ENCODE results near the gene LRRC71. TPM values are rescaled to one million over a fixed set of nuclear protein-coding genes. Genes with fewer than 3 reads are reported as not detected.

The LRRC71 gene
- total and polyA plus RNA-seq, 10 of the 15 experiments (the other 5 are each of a cell fraction or from before 2014, with no cell fraction given), result not detected

DNA sequence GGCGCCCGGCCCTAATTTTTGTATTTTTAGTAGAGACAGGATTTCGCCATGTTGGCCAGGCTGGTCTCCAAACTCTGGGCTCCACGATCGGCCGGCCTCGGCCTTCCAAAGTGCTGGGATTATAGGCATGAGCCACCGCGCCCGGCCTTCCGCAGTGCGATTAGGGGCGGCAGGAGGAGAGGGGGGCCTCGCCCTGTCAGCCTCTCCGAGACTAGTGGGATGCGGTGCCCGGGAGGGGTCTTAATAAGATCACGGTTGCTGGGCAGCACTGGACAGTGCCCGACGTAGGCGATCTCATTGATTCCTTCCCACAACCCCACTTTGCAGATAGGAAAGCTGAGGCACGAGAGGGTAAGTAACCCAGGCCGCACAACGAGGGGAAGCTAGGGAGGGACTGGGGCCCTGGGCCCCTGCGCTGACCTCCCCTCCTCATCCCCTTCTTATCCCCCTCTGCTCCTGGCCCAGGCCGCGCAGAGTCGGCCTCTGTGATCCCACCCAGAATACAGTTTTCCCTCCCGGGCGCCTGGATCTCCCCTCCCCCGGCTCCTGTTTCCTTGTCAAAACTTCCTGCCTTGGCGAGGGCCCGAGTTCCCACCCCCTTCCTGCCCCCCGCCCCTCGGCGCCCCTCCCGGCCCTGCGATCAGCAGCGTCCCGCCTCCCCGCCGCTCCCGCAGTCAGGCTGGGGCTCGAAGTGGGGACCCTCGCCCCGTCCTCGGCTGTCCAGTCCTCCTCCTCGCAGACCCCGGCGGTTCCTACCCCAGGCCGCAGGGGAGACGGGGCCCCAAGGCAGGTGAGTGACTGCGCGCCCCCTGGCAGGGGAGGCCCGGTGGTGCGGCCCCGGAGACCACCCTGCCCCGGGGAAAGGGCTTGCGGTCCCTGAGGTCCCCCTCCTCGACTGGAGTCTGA, 27.1 kb upstream of the LRRC71 start, which contains the start of gene PEAR1:
TSS of gene PEAR1 (plus strand) at position 671 of the 906 bp plus-strand sequence. CDS start 10,209 bp downstream, outside the sequence.
- H3K4me1 ChIP-seq (ENCODE audit: control insufficient read depth, insufficient read depth, low read length), result no peaks in the 10 kb centered on the region
- H3K79me2 ChIP-seq (ENCODE audit: control insufficient read depth, insufficient read depth, low read length), result no peaks in the 10 kb centered on the region
- intact Hi-C loops (cut with micrococcal nuclease; ENCODE audit: unreplicated experiment), result no loop called here
- no peak within 1 kb of the TSS for H3K4me3 ChIP-seq
- no peak within 1 kb of the TSS for H3K27ac ChIP-seq (ENCODE audit: control insufficient read depth, insufficient read depth)
- no peak within 1 kb of the TSS for H2AFZ ChIP-seq (ENCODE audit: control insufficient read depth, low read depth, low read length)
- H3K27me3 ChIP-seq (replicated peaks in 1 of 2; ENCODE audit: control insufficient read depth in 2 of 2, insufficient read depth in 2 of 2, low read length in 1 of 2), result peaks cover 5 to 11% of the 10 kb centered on the region in 2 experiments
- ChIA-PET CTCF (interaction anchor here (0.6 to 5.7 kb wide), 10 partner anchors 10 to 181 kb away, joined by 3 to 90 read pairs (median 5); partner anchors contain the start of gene NTRK1), SMC1A (ENCODE audit: uncharacterized antibody, unreplicated experiment) (interaction anchor here (1.4 to 5.2 kb wide), 2 partner anchors 166 to 181 kb away, joined by 5 to 50 read pairs; partner anchors contain the start of genes ISG20L2 and METTL25B), POLR2A (interaction anchor here (0.6 kb wide), 2 partner anchors 82 to 124 kb away, joined by 4 to 5 read pairs; no protein-coding TSS in a partner anchor), RAD21 (ENCODE audit: unreplicated experiment) (interaction anchor here (4.2 to 4.3 kb wide), 2 partner anchors 32 to 166 kb away, joined by 27 to 46 read pairs; partner anchors contain the start of genes ISG20L2, METTL25B and NTRK1)
- no peak for FAIRE-seq
- peak; percentile 83 for TF ChIP-seq SUZ12 (IDR thresholded peaks at IDR 0.05; ENCODE audit: unreplicated experiment)
- TF ChIP-seq ZSCAN29 (IDR thresholded peaks at IDR 0.05), result no peak
- in situ Hi-C loops (cut with MboI), result no loop called here
- no peak within 1 kb of the TSS for H3K9ac ChIP-seq (ENCODE audit: control insufficient read depth, insufficient read depth, low read length)
- no peak for ATAC-seq
- WGBS (ENCODE audit: insufficient coverage, insufficient replicate concordance, low lambda C conversion rate, missing lambda C conversion rate), result 31% methylated on average over 44 of the region's 60 CpGs
- BruUV-seq (replicated peaks), result no TSS peak
- no peak for DNase-seq (ENCODE audit: low read depth, low spot score)
- no peaks in the 10 kb centered on the region for H4K20me1 ChIP-seq (ENCODE audit: control insufficient read depth, insufficient read depth)
- H3K9me3 ChIP-seq (replicated peaks; ENCODE audit: control insufficient read depth, insufficient read depth, low read length), result no peaks in the 10 kb centered on the region
- no peaks in the 10 kb centered on the region for H3K36me3 ChIP-seq (ENCODE audit: control insufficient read depth in 2 of 2, insufficient read depth in 2 of 2, low read length in 1 of 2)
- H3K4me2 ChIP-seq (ENCODE audit: control insufficient read depth, insufficient read depth), result no peak within 1 kb of the TSS

DNA sequence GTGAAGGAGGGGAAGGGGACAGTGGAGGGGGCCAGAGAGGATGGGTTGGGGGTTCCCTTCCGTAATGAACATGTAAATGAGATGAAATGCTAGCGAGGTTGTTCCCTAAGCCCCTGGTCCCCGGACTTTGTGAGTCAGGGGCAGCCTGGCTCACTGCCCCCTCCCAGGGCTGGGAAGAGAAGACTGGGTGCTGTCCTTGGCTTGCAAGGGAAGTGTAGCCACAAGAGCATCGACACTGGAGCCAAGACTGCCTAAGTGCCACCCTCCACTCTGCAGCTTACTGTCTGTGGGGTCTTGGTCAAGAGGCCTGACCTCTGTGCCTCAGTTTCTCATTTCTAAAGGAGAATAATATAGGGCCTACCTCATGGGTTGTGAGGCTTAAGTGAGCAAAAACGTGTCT, 26.4 kb upstream of the LRRC71 start:
- BruUV-seq (replicated peaks), result no TSS peak
- 9% methylated on average over 5 of the region's 5 CpGs for WGBS (ENCODE audit: insufficient coverage, insufficient replicate concordance, low lambda C conversion rate, missing lambda C conversion rate)
- Histone ChIP-seq H3K9me3 (replicated peaks; ENCODE audit: control insufficient read depth, insufficient read depth, low read length) (no peaks in the 10 kb centered on the region), H3K27ac (ENCODE audit: control insufficient read depth, insufficient read depth) (no peak overlapping the region), H3K27me3 (replicated peaks in 1 of 2; ENCODE audit: control insufficient read depth in 2 of 2, insufficient read depth in 2 of 2, low read length in 1 of 2) (peaks cover 5 to 12% of the 10 kb centered on the region in 2 experiments), H3K4me1 (ENCODE audit: control insufficient read depth, insufficient read depth, low read length) (no peaks in the 10 kb centered on the region), H4K20me1 (ENCODE audit: control insufficient read depth, insufficient read depth) (no peaks in the 10 kb centered on the region), H3K4me2 (ENCODE audit: control insufficient read depth, insufficient read depth) (no peak overlapping the region), H3K36me3 (ENCODE audit: control insufficient read depth in 2 of 2, insufficient read depth in 2 of 2, low read length in 1 of 2) (no peaks in the 10 kb centered on the region), H3K9ac (ENCODE audit: control insufficient read depth, insufficient read depth, low read length) (no peak overlapping the region), H3K4me3 (no peak overlapping the region), H2AFZ (ENCODE audit: control insufficient read depth, low read depth, low read length) (no peak overlapping the region), H3K79me2 (ENCODE audit: control insufficient read depth, insufficient read depth, low read length) (no peaks in the 10 kb centered on the region)
- ChIA-PET CTCF (interaction anchor here (0.7 to 1.9 kb wide), 5 partner anchors 30 to 204 kb away, joined by 3 to 5 read pairs (median 4); partner anchors contain the start of gene NTRK1), SMC1A (ENCODE audit: uncharacterized antibody, unreplicated experiment) (no interaction called here), POLR2A (no interaction called here), RAD21 (ENCODE audit: unreplicated experiment) (interaction anchor here (0.7 kb wide), 1 partner anchor 180 kb away, joined by 4 read pairs; no protein-coding TSS in a partner anchor)
- TF ChIP-seq CHD4 (IDR thresholded peaks at IDR 0.05) (no peak), ETV6 (conservative IDR thresholded peaks at IDR 0.05 in 1 of 2, IDR thresholded peaks at IDR 0.05 in 1 of 2; ENCODE audit: borderline replicate concordance in 1 of 2, low read depth in 1 of 2) (no peak), SUPT20H (IDR thresholded peaks at IDR 0.05; ENCODE audit: borderline replicate concordance, control insufficient read depth, low read depth, low read length) (no peak), FOXM1 (IDR thresholded peaks at IDR 0.05; ENCODE audit: low read depth, low read length) (no peak), HDAC6 (IDR thresholded peaks at IDR 0.05; ENCODE audit: unreplicated experiment) (no peak), RELA (IDR thresholded peaks at IDR 0.05; ENCODE audit: borderline replicate concordance, partially characterized antibody) (no peak), CBX3 (IDR thresholded peaks at IDR 0.05; ENCODE audit: borderline replicate concordance, low read depth) (no peak), BCL11A (IDR thresholded peaks at IDR 0.05; ENCODE audit: low read depth, low read length) (no peak)
- in situ Hi-C loops (cut with MboI), result no loop called here
- intact Hi-C loops (cut with micrococcal nuclease; ENCODE audit: unreplicated experiment), result no loop called here
- DNase-seq (ENCODE audit: low read depth, low spot score), result no peak
- no peak for FAIRE-seq
- no peak for ATAC-seq

Data from GM12878 (cell line).